Tibial artery (tissue), 4 donors: Measurements from ENCODE around the gene TCF21.
A peak's percentile ranks its signal among the peaks of the same experiment; 100 is the strongest.

ENCODE experiments used
- DNase-seq, 2 donors: peaks; one replicate each; pipeline ENCODE4 v3.0.0-alpha.2; 2019
- H3K27ac ChIP-seq, 2 donors: fragments of 200-600 bp; sonication (generic) in 1 of 2; 1 replicate in 1 of 2; 2 replicates in 1 of 2; pipeline ENCODE4 v1.5.1; 2018 to 2019; ENCODE audit warnings: mild to moderate bottlenecking in 1 of 2
- H3K27me3 ChIP-seq, 2 donors: fragments of 200-600 bp; sonication (generic) in 1 of 2; one replicate each; pipeline versions ENCODE4 v1.5.1 to v1.6.0; 2016 to 2019
- H3K36me3 ChIP-seq, 3 donors: fragments of 200-600 bp; sonication (generic) in 2 of 3; one replicate each; pipeline ENCODE4 v1.5.1; 2016 to 2019; ENCODE audit warnings: mild to moderate bottlenecking in 2 of 3
- H3K4me1 ChIP-seq, 4 donors: fragments of 200-600 bp; sonication (generic) in 2 of 4; 1 replicate in 3 of 4; 2 replicates in 1 of 4; pipeline ENCODE4 v1.5.1; 2016 to 2019
- H3K4me3 ChIP-seq, 2 donors: fragments of 200-600 bp; sonication (generic) in 1 of 2; 1 replicate in 1 of 2; 2 replicates in 1 of 2; pipeline ENCODE4 v1.5.1; 2018 to 2019; ENCODE audit warnings: mild to moderate bottlenecking in 2 of 2
- H3K9me3 ChIP-seq, 3 donors: fragments of 200-600 bp; sonication (generic) in 1 of 3; one replicate each; pipeline ENCODE4 v1.5.1; 2016 to 2019
- CTCF ChIP-seq, 2 experiments: fragments of 200-600 bp in 1 of 2; fragments of 450-650 bp in 1 of 2; IDR thresholded peaks; one replicate each; pipeline ENCODE4 v1.5.1; 2017 to 2019; ENCODE audit warnings: antibody characterized with exemption in 2 of 2, mild to moderate bottlenecking in 1 of 2, moderate library complexity in 1 of 2
- intact Hi-C: fragments of 100-400 bp; cut with DNase I; formaldehyde crosslinking; loops from one replicate; pipeline ENCODE4 v1.15.0; 2023; ENCODE audit warnings: low total_unique reads

Gene TCF21

DNA sequence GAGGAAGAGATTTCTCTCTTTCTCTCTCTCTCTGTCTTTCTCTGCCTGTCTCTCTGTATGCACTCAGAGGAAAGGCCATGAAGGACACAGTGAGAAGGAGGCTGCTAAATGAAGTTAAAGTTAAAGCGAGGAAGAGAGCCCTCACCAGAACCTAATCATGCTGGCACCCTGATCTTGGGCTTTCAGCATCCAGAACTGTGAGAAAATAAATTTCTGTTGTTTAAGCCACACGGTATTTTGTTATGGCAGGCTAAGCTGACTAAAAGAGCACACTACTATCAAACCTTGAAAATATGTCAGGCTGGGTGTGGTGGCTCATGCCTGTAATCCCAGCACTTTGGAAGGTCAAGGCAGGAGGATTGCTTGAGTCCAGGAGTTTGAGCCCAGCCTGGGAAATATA, 8.0 kb upstream of the TCF21 start:
- TF ChIP-seq CTCF (IDR thresholded peaks at IDR 0.05) = no peak

GRCh38 chr6:133886104-133886775, 2.7 kb upstream of the TCF21 start:
- Histone ChIP-seq H3K4me1 (peaks cover 0 to 18% (median 13%) of the 10 kb centered on the region in 4 donors), H3K27ac (no peak overlapping the region), H3K4me3 (no peak overlapping the region), H3K27me3 (peaks cover 2 to 54% of the 10 kb centered on the region in 2 donors), H3K36me3 (no peaks in the 10 kb centered on the region), H3K9me3 (no peaks in the 10 kb centered on the region)
- intact Hi-C loops = no loop called here
- no peak for DNase-seq
- no peak for TF ChIP-seq CTCF (IDR thresholded peaks at IDR 0.05)

More for the DNA sequence above, 8.0 kb upstream of the TCF21 start:
- no peak overlapping the region for H3K4me3 ChIP-seq
- H3K27me3 ChIP-seq = peaks cover 0 to 20% of the 10 kb centered on the region in 2 donors
- H3K4me1 ChIP-seq = no peaks in the 10 kb centered on the region
- no peaks in the 10 kb centered on the region for H3K9me3 ChIP-seq
- H3K27ac ChIP-seq = no peak overlapping the region
- DNase-seq = no peak
- no peaks in the 10 kb centered on the region for H3K36me3 ChIP-seq
- intact Hi-C loops = no loop called here

DNA sequence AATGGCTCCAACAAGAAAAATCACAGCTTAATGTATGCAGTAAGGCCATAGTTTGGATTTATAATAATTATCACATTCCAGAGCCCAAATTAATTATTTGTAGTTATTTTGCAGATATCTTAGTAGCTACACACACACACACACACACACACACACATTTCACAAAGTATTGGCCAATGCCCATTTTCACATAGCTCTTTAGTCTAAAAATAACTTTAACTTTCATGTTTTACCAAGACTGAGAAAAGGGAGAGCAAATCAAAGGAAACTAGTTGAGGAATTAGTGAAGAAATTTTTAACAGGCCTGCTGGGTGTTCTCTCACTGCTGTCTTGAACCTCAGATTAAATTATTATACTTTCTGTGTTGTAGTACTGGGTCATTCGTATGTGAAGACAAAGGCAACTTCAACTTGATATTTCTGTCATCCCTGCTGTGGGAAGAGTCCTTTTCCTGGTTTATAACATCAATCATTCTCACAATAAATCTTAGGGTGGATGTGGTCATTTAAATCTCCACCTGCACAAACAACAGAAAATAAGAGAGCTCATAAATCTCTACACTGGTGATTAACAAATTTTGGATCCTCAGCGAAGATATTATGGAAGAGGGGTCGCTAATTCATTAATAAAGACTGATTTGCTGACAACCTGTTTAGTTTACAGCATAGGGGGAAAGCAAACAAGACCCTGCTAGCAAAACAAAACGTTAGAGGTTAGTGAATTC, 1.6 kb upstream of the TCF21 start:
- H3K4me3 ChIP-seq = no peak overlapping the region
- no peaks in the 10 kb centered on the region for H3K9me3 ChIP-seq
- no peaks in the 10 kb centered on the region for H3K36me3 ChIP-seq
- no peak for TF ChIP-seq CTCF (IDR thresholded peaks at IDR 0.05)
- no peak for DNase-seq
- peaks cover 0 to 24% (median 19%) of the 10 kb centered on the region in 4 donors for H3K4me1 ChIP-seq
- no peak overlapping the region for H3K27ac ChIP-seq
- intact Hi-C loops = no loop called here
- peaks cover 3 to 64% of the 10 kb centered on the region in 2 donors for H3K27me3 ChIP-seq

DNA sequence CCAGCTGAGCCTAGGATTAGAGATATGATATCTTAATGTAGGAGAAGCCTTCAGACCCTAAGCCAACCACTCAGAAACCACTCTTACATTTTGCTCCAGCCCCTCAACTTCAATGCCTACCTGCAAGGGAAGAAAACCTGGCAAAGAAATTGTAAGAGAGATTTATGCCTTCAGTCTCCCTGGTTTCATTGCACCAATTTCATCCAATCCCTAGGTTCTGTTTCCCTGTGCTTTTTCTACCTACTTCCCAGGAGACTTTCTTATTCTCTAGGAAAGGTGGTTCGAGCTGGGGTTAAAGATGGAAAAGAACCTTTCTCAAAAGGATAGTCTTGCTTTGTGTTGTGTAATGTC, 1.1 kb upstream of the TCF21 start:
- TF ChIP-seq CTCF (IDR thresholded peaks at IDR 0.05) = no peak
- no peaks in the 10 kb centered on the region for H3K9me3 ChIP-seq
- intact Hi-C loops = no loop called here
- H3K4me1 ChIP-seq = peaks cover 0 to 24% (median 19%) of the 10 kb centered on the region in 4 donors
- H3K27ac ChIP-seq = no peak overlapping the region
- no peak overlapping the region for H3K4me3 ChIP-seq
- H3K36me3 ChIP-seq = no peaks in the 10 kb centered on the region
- H3K27me3 ChIP-seq = peaks cover 3 to 64% of the 10 kb centered on the region in 2 donors
- DNase-seq = no peak

GRCh38 chr6:133889557-133890403, 867 bp downstream of the TCF21 start:
- no peak overlapping the region for H3K27ac ChIP-seq

More at GRCh38 chr6:133889557-133890403, 867 bp downstream of the TCF21 start:
- intact Hi-C loops = no loop called here
- Histone ChIP-seq H3K4me1 (peaks cover 0 to 26% (median 19%) of the 10 kb centered on the region in 4 donors), H3K36me3 (no peaks in the 10 kb centered on the region), H3K27me3 (peaks cover 3 to 73% of the 10 kb centered on the region in 2 donors), H3K4me3 (peak overlapping the region in 1 of 2 donors; percentile 12), H3K9me3 (no peaks in the 10 kb centered on the region)
- no peak for TF ChIP-seq CTCF (IDR thresholded peaks at IDR 0.05)
- DNase-seq = no peak
